ENCODE data around the gene HS1BP3. TPM values are rescaled to one million over a fixed set of nuclear protein-coding genes. Genes with fewer than 3 reads are reported as not detected.

Gene HS1BP3
- total and polyA plus RNA-seq, 2 of the 13 experiments (the other 11 are each of a cell fraction or from before 2014, with no cell fraction given): 15.2 to 22.0 TPM

- TF ChIP-seq BORCS8-MEF2B (CRISPR knock-in tag; IDR thresholded peaks at IDR 0.05) (peak; percentile 85), MEF2D (CRISPR knock-in tag; IDR thresholded peaks at IDR 0.05) (no peak), CSRNP1 (CRISPR knock-in tag; IDR thresholded peaks at IDR 0.05) (peak; percentile 67; the same call in 1 of the 2 replicates), ZNF792 (CRISPR knock-in tag; IDR thresholded peaks at IDR 0.05) (0 out of 2 replicates have a peak, but pooled peaks have one; percentile 29), ZNF644 (CRISPR knock-in tag; IDR thresholded peaks at IDR 0.05; ENCODE audit: low read depth) (no peak), PRPF4 (IDR thresholded peaks at IDR 0.05; ENCODE audit: low read depth, low read length, poor library complexity, severe bottlenecking) (no peak), ZNF609 (CRISPR knock-in tag; IDR thresholded peaks at IDR 0.05; ENCODE audit: borderline replicate concordance) (no peak), ZNF446 (CRISPR knock-in tag; IDR thresholded peaks at IDR 0.05) (peak; percentile 75; the same call in 1 of the 2 replicates), ZHX1 (CRISPR knock-in tag; IDR thresholded peaks at IDR 0.05; ENCODE audit: low read depth) (peak; percentile 52; the same call in 1 of the 2 replicates), ATF7-NPFF (CRISPR knock-in tag; IDR thresholded peaks at IDR 0.05; ENCODE audit: low read depth) (peak; percentile 20; the same call in 1 of the 2 replicates), FOXA1 (IDR thresholded peaks at IDR 0.05) (no peak), FOXA1 (CRISPR knock-in tag; IDR thresholded peaks at IDR 0.05) (no peak), ZNF619 (CRISPR knock-in tag; IDR thresholded peaks at IDR 0.05) (peak; percentile 44; the same call in 1 of the 2 replicates), ZNF850 (CRISPR knock-in tag; conservative IDR thresholded peaks at IDR 0.05) (no peak; the same call in 1 of the 2 replicates)
- TF ChIP-seq, protein P1, sequence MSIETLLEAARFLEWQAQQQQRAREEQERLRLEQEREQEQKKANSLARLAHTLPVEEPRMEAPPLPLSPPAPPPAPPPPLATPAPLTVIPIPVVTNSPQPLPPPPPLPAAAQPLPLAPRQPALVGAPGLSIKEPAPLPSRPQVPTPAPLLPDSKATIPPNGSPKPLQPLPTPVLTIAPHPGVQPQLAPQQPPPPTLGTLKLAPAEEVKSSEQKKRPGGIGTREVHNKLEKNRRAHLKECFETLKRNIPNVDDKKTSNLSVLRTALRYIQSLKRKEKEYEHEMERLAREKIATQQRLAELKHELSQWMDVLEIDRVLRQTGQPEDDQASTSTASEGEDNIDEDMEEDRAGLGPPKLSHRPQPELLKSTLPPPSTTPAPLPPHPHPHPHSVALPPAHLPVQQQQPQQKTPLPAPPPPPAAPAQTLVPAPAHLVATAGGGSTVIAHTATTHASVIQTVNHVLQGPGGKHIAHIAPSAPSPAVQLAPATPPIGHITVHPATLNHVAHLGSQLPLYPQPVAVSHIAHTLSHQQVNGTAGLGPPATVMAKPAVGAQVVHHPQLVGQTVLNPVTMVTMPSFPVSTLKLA (IDR thresholded peaks at IDR 0.05): no peak
- TF ChIP-seq, protein P2, sequence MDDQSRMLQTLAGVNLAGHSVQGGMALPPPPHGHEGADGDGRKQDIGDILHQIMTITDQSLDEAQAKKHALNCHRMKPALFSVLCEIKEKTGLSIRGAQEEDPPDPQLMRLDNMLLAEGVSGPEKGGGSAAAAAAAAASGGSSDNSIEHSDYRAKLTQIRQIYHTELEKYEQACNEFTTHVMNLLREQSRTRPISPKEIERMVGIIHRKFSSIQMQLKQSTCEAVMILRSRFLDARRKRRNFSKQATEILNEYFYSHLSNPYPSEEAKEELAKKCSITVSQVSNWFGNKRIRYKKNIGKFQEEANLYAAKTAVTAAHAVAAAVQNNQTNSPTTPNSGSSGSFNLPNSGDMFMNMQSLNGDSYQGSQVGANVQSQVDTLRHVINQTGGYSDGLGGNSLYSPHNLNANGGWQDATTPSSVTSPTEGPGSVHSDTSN (CRISPR knock-in tag; IDR thresholded peaks at IDR 0.05; ENCODE audit: borderline replicate concordance): no peak
Observed at GRCh38 chr2:20667531-20668401, 16.9 kb upstream of the HS1BP3 start (continued).

All from HepG2 (cell line).